Cardiac muscle cell (in vitro differentiated cells and primary cell): ENCODE results near the gene MEX3A. TPM values are rescaled to one million over a fixed set of nuclear protein-coding genes. Genes with fewer than 3 reads are reported as not detected.

Experiments used
- DNase-seq, 2 donors: peaks; one replicate each; pipeline versions ENCODE4 v3.0.0 to v3.0.0-alpha.2; 2010 to 2017; ENCODE audit warnings: low read depth in 1 of 2, low spot score in 1 of 2
- H3K27ac ChIP-seq: fragments of 200-600 bp; sonication (generic); 2 replicates; pipeline ENCODE4 v1.5.1; 2016
- H3K27me3 ChIP-seq: fragments of 200-600 bp; sonication (generic); 2 replicates; pipeline ENCODE4 v1.6.0; 2016; ENCODE audit warnings: control low read depth
- H3K36me3 ChIP-seq: fragments of 200-600 bp; sonication (generic); 2 replicates; pipeline ENCODE4 v1.5.1; 2016; ENCODE audit warnings: control low read depth
- H3K4me1 ChIP-seq: fragments of 200-600 bp; sonication (generic); 2 replicates; pipeline ENCODE4 v1.8.1; 2017; ENCODE audit warnings: low read depth, mild to moderate bottlenecking, mixed run types
- H3K4me3 ChIP-seq: fragments of 200-600 bp; sonication (generic); 2 replicates; pipeline ENCODE4 v1.5.1; 2016; ENCODE audit warnings: mild to moderate bottlenecking
- H3K9me3 ChIP-seq: fragments of 200-600 bp; sonication (generic); 2 replicates; pipeline ENCODE4 v1.5.1; 2017; ENCODE audit warnings: low read depth, mild to moderate bottlenecking, control low read depth
- polyA plus RNA-seq: library from polyadenylated mRNA; unstranded; fragments of >200 nt; fragmentation: Nextera tagmentation; extraction: Ambion mirVana; gene quantifications from 2 replicates; pipeline ENCODE4 v1.2.1, GENCODE V29; 2016
- total RNA-seq: library from RNA; depleted of rRNA; stranded (reverse); fragments of >200 nt; gene quantifications from 2 replicates; pipeline ENCODE4 v1.2.3, GENCODE V29; 2016
- TF ChIP-seq, protein P1 (sequence below): IDR thresholded peaks from 2 replicates; pipeline ENCODE4 v1.5.1; 2012; ENCODE audit warnings: low read depth, mild to moderate bottlenecking, low read length

The MEX3A gene
- total and polyA plus RNA-seq, 2 experiments from 2014 or later = 17.2 to 58.6 TPM

- Histone ChIP-seq H3K9me3 (no peaks in the 10 kb centered on the region), H3K36me3 (no peaks in the 10 kb centered on the region), H3K27me3 (no peaks in the 10 kb centered on the region), H3K27ac (peak overlapping the region; percentile 16), H3K4me3 (peak overlapping the region; percentile 84), H3K4me1 (peaks cover 6% of the 10 kb centered on the region)
- no peak for DNase-seq
- TF ChIP-seq, protein P1, sequence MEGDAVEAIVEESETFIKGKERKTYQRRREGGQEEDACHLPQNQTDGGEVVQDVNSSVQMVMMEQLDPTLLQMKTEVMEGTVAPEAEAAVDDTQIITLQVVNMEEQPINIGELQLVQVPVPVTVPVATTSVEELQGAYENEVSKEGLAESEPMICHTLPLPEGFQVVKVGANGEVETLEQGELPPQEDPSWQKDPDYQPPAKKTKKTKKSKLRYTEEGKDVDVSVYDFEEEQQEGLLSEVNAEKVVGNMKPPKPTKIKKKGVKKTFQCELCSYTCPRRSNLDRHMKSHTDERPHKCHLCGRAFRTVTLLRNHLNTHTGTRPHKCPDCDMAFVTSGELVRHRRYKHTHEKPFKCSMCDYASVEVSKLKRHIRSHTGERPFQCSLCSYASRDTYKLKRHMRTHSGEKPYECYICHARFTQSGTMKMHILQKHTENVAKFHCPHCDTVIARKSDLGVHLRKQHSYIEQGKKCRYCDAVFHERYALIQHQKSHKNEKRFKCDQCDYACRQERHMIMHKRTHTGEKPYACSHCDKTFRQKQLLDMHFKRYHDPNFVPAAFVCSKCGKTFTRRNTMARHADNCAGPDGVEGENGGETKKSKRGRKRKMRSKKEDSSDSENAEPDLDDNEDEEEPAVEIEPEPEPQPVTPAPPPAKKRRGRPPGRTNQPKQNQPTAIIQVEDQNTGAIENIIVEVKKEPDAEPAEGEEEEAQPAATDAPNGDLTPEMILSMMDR = no peak
Measured at GRCh38 chr1:156055281-156056048, 26.8 kb downstream of the MEX3A start.

DNA sequence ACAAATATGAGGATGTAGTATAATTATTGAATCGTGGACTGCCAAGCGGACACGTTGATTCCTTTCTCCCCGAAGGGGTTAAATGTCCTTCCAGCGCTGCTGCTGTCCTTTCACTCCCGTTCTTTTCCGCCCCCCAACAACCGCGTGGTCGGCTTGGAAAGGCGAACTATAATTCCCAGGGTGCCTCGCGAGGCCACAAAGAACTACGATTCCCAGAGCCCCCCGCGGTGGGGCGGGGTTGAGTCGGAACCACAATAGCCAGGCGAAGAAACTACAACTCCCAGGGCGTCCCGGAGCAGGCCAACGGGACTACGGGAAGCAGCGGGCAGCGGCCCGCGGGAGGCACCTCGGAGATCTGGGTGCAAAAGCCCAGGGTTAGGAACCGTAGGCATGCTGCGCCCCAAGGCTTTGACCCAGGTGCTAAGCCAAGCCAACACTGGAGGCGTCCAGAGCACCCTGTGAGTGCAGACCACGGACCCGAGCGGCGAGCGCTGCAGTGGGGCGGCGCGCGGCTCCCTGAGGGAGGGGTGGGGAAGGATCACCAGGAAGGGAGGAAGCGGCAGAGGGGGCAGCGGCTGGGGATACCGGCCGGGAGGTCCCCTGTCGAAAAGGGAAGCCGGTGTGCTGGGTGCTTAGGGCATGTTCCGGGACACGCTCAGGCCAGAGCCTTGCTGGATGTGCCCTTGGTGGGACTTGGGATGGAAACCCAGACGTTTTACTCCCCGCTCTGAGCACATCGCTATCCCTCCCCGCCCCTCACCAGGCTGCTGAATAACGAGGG, 27.6 kb downstream of the MEX3A start, which contains the start of gene LAMTOR2:
LAMTOR2 (plus strand) TSS at position 283 of the 781 bp plus-strand sequence; CDS start at position 391, 108 bp downstream.
- H3K36me3 ChIP-seq = peaks cover 6% of the 10 kb centered on the region
- H3K9me3 ChIP-seq = no peaks in the 10 kb centered on the region
- peak within 1 kb of the TSS; percentile 84 for H3K4me3 ChIP-seq
- TF ChIP-seq, protein P1 = no peak
- peak; percentile 97 to 98 for DNase-seq
- H3K27me3 ChIP-seq = no peaks in the 10 kb centered on the region
- peaks cover 6% of the 10 kb centered on the region for H3K4me1 ChIP-seq
- peak within 1 kb of the TSS; percentile 95 for H3K27ac ChIP-seq

GRCh38 chr1:156053768-156054499, 28.3 kb downstream of the MEX3A start, which contains the start of gene UBQLN4:
Gene UBQLN4, minus strand, starts transcription at chr1:156053798. Its CDS starts 97 bp downstream, at chr1:156053701.
- Histone ChIP-seq H3K27ac (peak within 1 kb of the TSS; percentile 95), H3K9me3 (no peaks in the 10 kb centered on the region), H3K4me1 (peaks cover 6% of the 10 kb centered on the region), H3K36me3 (peaks cover 10% of the 10 kb centered on the region), H3K27me3 (no peaks in the 10 kb centered on the region), H3K4me3 (peak within 1 kb of the TSS; percentile 84)
- TF ChIP-seq, protein P1 = peak; percentile 44
- peak; percentile 92 to 95 for DNase-seq

- DNase-seq = peak; percentile 71 to 84
- Histone ChIP-seq H3K4me1 (peaks cover 6% of the 10 kb centered on the region), H3K36me3 (peaks cover 18% of the 10 kb centered on the region), H3K9me3 (no peaks in the 10 kb centered on the region), H3K4me3 (peak overlapping the region; percentile 84), H3K27ac (peak overlapping the region; percentile 95), H3K27me3 (no peaks in the 10 kb centered on the region)
- TF ChIP-seq, protein P1 = peak; percentile 31
Measured at GRCh38 chr1:156052862-156053767, 29.1 kb downstream of the MEX3A start.
